Hematopoietic multipotent progenitor cell treated with erythropoietin and hydrocortisone succinate and interleukin-3 and kit ligand, for 4 days (in vitro differentiated cells): ENCODE measurements around the gene FGF7.
"Not testable (repeated sequence)": the region's sequence is repeated elsewhere in the genome, so short reads cannot be mapped to it uniquely, and the experiment has no call there.

Experiments
- DNase-seq: peaks from one replicate; pipeline ENCODE4 v3.0.0-alpha.2; 2015

Gene FGF7

GRCh38 chr15:49423021-49423420 lies at the start of gene FGF7:
FGF7 (plus strand) TSS chr15:49423242; CDS start chr15:49424298, 1,056 bp downstream.
- peak; percentile 9 for DNase-seq

- peak; percentile 61 for DNase-seq
Measured at GRCh38 chr15:49379996-49380395, 43.0 kb upstream of the FGF7 start.

- peak; percentile 10 for DNase-seq
Measured at GRCh38 chr15:49380912-49381311, 42.1 kb upstream of the FGF7 start.

GRCh38 chr15:49382394-49382793 lies 40.6 kb upstream of the FGF7 start:
- no peak for DNase-seq

GRCh38 chr15:49383266-49383665 lies 39.8 kb upstream of the FGF7 start:
- no peak for DNase-seq

- peak; percentile 50 for DNase-seq
Measured at GRCh38 chr15:49387471-49387870, 35.6 kb upstream of the FGF7 start.

GRCh38 chr15:49402515-49403296 lies 20.3 kb upstream of the FGF7 start:
- DNase-seq = not testable (repeated sequence)

- no peak for DNase-seq
Measured at GRCh38 chr15:49406352-49407118, 16.5 kb upstream of the FGF7 start.

- DNase-seq = no peak
Measured at GRCh38 chr15:49410641-49411040, 12.4 kb upstream of the FGF7 start.

- no peak for DNase-seq
Measured at GRCh38 chr15:49412797-49413196, 10.2 kb upstream of the FGF7 start.

GRCh38 chr15:49415149-49415548 lies 7.9 kb upstream of the FGF7 start:
- DNase-seq = no peak

- no peak for DNase-seq
Measured at GRCh38 chr15:49415638-49416037, 7.4 kb upstream of the FGF7 start.

- no peak for DNase-seq
Measured at GRCh38 chr15:49418811-49419210, 4.2 kb upstream of the FGF7 start.

- DNase-seq = peak; percentile 66
Measured at GRCh38 chr15:49421991-49422390, 1.1 kb upstream of the FGF7 start.

GRCh38 chr15:49423901-49424550 lies 984 bp downstream of the FGF7 start:
- no peak for DNase-seq

- no peak for DNase-seq
Measured at GRCh38 chr15:49424954-49425353, 1.9 kb downstream of the FGF7 start.

GRCh38 chr15:49427372-49427771 lies 4.3 kb downstream of the FGF7 start:
- DNase-seq = no peak

GRCh38 chr15:49428409-49429095 lies 5.5 kb downstream of the FGF7 start:
- no peak for DNase-seq

GRCh38 chr15:49430046-49430445 lies 7.0 kb downstream of the FGF7 start:
- DNase-seq = no peak

GRCh38 chr15:49435174-49435573 lies 12.1 kb downstream of the FGF7 start:
- no peak for DNase-seq

- DNase-seq = no peak
Measured at GRCh38 chr15:49436751-49437150, 13.7 kb downstream of the FGF7 start.

GRCh38 chr15:49438962-49439631 lies 16.1 kb downstream of the FGF7 start:
- DNase-seq = peak; percentile 90
